Sigmoid colon (tissue), 4 donors: ENCODE results near the gene KRT14.

Experiments
- EP300 ChIP-seq, 4 donors: sonication (generic); formaldehyde crosslinking; IDR thresholded peaks; one replicate each; pipeline ENCODE4 v1.6.1; 2017; ENCODE audit warnings: antibody characterized with exemption in 4 of 4
- POLR2A ChIP-seq, 2 donors: fragments of 450-650 bp; IDR thresholded peaks; one replicate each; pipeline ENCODE4 v1.6.1; 2016; ENCODE audit warnings: antibody characterized with exemption in 2 of 2, mild to moderate bottlenecking in 2 of 2, moderate library complexity in 2 of 2
- POLR2AphosphoS5 ChIP-seq, 4 donors: sonication (generic); formaldehyde crosslinking; IDR thresholded peaks; one replicate each; pipeline ENCODE4 v1.6.1; 2017; ENCODE audit warnings: antibody characterized with exemption in 4 of 4
- TF ChIP-seq, protein P1 (sequence below), 4 experiments: fragments of 450-650 bp in 3 of 4; fragments of 200-600 bp in 1 of 4; IDR thresholded peaks; one replicate each; pipeline ENCODE4 v1.5.1; 2016 to 2019; ENCODE audit warnings: antibody characterized with exemption in 4 of 4, mild to moderate bottlenecking in 3 of 4, moderate library complexity in 2 of 4

DNA sequence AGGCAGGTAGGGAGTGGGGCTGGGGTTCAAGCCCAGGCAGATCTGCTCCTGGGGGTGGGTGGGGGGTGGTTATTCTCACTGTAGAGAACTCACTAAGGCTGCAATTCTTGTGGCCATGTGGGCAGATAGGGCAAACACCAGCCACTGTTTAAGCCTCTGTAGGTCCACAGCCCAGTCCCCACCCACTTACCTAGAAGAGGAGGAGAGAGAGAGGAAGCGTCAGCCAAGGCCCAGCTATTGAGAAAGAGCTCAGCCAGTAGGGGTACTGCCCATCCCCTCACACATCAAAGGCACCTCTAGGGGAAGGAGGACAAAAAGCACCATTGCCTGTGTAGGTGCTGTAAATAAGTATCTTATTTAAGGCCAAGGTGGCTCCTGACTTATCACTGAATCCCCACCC lies 13.0 kb upstream of the KRT14 start:
- TF ChIP-seq POLR2A (IDR thresholded peaks at IDR 0.05) (no peak), EP300 (IDR thresholded peaks at IDR 0.05) (no peak), POLR2AphosphoS5 (IDR thresholded peaks at IDR 0.05) (no peak)
- TF ChIP-seq, protein P1, sequence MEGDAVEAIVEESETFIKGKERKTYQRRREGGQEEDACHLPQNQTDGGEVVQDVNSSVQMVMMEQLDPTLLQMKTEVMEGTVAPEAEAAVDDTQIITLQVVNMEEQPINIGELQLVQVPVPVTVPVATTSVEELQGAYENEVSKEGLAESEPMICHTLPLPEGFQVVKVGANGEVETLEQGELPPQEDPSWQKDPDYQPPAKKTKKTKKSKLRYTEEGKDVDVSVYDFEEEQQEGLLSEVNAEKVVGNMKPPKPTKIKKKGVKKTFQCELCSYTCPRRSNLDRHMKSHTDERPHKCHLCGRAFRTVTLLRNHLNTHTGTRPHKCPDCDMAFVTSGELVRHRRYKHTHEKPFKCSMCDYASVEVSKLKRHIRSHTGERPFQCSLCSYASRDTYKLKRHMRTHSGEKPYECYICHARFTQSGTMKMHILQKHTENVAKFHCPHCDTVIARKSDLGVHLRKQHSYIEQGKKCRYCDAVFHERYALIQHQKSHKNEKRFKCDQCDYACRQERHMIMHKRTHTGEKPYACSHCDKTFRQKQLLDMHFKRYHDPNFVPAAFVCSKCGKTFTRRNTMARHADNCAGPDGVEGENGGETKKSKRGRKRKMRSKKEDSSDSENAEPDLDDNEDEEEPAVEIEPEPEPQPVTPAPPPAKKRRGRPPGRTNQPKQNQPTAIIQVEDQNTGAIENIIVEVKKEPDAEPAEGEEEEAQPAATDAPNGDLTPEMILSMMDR (IDR thresholded peaks at IDR 0.05) = no peak
